Peyer's patch (tissue), 4 donors: Measurements from ENCODE around the gene MARCHF2.

ENCODE experiments used
- CTCF ChIP-seq, 6 experiments: fragments of 450-650 bp in 4 of 6; fragments of 200-600 bp in 2 of 6; sonication (generic) in 1 of 6; IDR thresholded peaks; one replicate each; pipeline ENCODE4 v1.5.1; 2017 to 2019; ENCODE audit warnings: antibody characterized with exemption in 6 of 6, mild to moderate bottlenecking in 3 of 6, moderate library complexity in 1 of 6
- POLR2A ChIP-seq, 2 donors: fragments of 450-650 bp; IDR thresholded peaks; one replicate each; pipeline ENCODE4 v1.5.1; 2017; ENCODE audit warnings: antibody characterized with exemption in 2 of 2, mild to moderate bottlenecking in 2 of 2, moderate library complexity in 2 of 2

DNA sequence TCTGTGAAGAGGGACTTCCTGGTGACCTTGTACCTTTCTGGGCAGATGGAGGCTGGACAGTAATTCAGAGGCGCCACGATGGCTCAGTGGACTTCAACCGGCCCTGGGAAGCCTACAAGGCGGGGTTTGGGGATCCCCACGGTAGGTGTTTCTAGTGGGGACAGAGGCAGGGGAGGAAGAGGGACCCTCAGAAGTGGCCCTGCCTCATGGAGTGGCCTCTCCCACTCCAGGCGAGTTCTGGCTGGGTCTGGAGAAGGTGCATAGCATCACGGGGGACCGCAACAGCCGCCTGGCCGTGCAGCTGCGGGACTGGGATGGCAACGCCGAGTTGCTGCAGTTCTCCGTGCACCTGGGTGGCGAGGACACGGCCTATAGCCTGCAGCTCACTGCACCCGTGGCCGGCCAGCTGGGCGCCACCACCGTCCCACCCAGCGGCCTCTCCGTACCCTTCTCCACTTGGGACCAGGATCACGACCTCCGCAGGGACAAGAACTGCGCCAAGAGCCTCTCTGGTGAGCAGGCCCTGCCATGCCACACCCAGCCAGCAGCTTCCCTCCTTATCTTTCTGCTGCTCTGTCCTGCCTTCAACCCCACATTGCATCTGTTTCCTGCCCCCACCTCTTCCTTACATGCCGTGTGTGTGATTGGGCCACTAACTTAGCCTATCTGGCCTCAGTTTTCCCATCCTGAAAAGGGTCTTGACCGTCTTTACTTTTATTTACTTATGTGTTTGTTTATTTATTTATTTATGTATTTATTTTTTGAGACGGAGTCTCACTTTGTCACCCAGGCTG is 41.9 kb upstream of the MARCHF2 start:
- TF ChIP-seq POLR2A (IDR thresholded peaks at IDR 0.05) (peak in 1 of 2 donors; percentile 18), CTCF (IDR thresholded peaks at IDR 0.05) (no peak)
